IMR-90 (cell line): ENCODE measurements around the gene COL8A1. TPM values are rescaled to one million over a fixed set of nuclear protein-coding genes. Genes with fewer than 3 reads are reported as not detected.

Experiments used
- ATAC-seq: fragments of 200-7000 bp; cut with Tn5 transposase; 2 replicates; pipeline ENCODE4 v1.9.1; 2020; ENCODE audit warnings: low read depth, mild to moderate bottlenecking, moderate library complexity
- BruUV-seq: library from RNA; stranded (reverse); fragments of 400-500 nt; replicated peaks from 2 replicates; lab custom pipeline; 2021; lab: Mats Ljungman, UMichigan
- CTCF ChIA-PET: fragments of 300-600 bp; formaldehyde crosslinking; extraction: SDS; loops from one replicate; lab custom pipeline; 2021; ENCODE audit warnings: antibody characterized with exemption; lab: Yijun Ruan, JAX
- POLR2A ChIA-PET: fragments of 300-600 bp; sonication (Branson Sonifier 250); formaldehyde crosslinking; loops from one replicate; lab custom pipeline; 2022; ENCODE audit warnings: antibody characterized with exemption; ENCODE audit not compliant: unreplicated experiment; lab: Charles Lee
- DNase-seq: peaks from one replicate; pipeline ENCODE4 v3.0.0; 2013
- H2AFZ ChIP-seq: replicated peaks from 2 replicates; pipeline ENCODE3; 2013; ENCODE audit warnings: low read length, mild to moderate bottlenecking; ENCODE audit not compliant: poor library complexity
- H2AK5ac ChIP-seq: 2 replicates; pipeline ENCODE4 v1.6.1; 2013; ENCODE audit warnings: low read depth, low read length, inconsistent platforms
- H2AK9ac ChIP-seq: replicated peaks from 2 replicates; pipeline ENCODE3; 2013; ENCODE audit warnings: mild to moderate bottlenecking, low read depth, low read length, moderate library complexity; ENCODE audit not compliant: poor library complexity
- H2BK120ac ChIP-seq: 2 replicates; pipeline ENCODE4 v1.6.1; 2013; ENCODE audit warnings: low read depth, low read length, inconsistent platforms
- H2BK15ac ChIP-seq: 3 replicates; pipeline ENCODE4 v1.6.1; 2013; ENCODE audit warnings: low read depth, low read length, inconsistent platforms
- H2BK20ac ChIP-seq: 2 replicates; pipeline ENCODE4 v1.6.1; 2013; ENCODE audit warnings: low read depth, mild to moderate bottlenecking, inconsistent platforms, low read length, moderate library complexity
- H2BK5ac ChIP-seq: 2 replicates; pipeline ENCODE4 v1.6.1; 2013; ENCODE audit warnings: mild to moderate bottlenecking, low read depth, low read length, inconsistent platforms; ENCODE audit not compliant: poor library complexity, severe bottlenecking
- H3K14ac ChIP-seq: replicated peaks from 2 replicates; pipeline ENCODE4 v1.6.1; 2013; ENCODE audit warnings: low read depth, low read length, inconsistent platforms
- H3K18ac ChIP-seq: 2 replicates; pipeline ENCODE4 v1.6.1; 2013; ENCODE audit warnings: low read depth, low read length, control low read depth
- H3K23ac ChIP-seq: 2 replicates; pipeline ENCODE4 v1.6.1; 2013; ENCODE audit warnings: low read depth, low read length, inconsistent platforms
- H3K27ac ChIP-seq: 2 replicates; pipeline ENCODE4 v1.5.1; 2013; ENCODE audit warnings: mild to moderate bottlenecking, control low read depth, low read length; ENCODE audit not compliant: insufficient read depth
- H3K27me3 ChIP-seq: 2 replicates; pipeline ENCODE4 v1.6.1; 2013; ENCODE audit warnings: low read length; ENCODE audit not compliant: control insufficient read depth, insufficient read depth
- H3K36me3 ChIP-seq: 2 replicates; pipeline ENCODE4 v1.6.1; 2013; ENCODE audit warnings: low read length, mixed read lengths; ENCODE audit not compliant: control insufficient read depth, insufficient read depth
- H3K4ac ChIP-seq: 2 replicates; pipeline ENCODE4 v1.6.1; 2013; ENCODE audit warnings: low read depth, low read length, inconsistent platforms
- H3K4me1 ChIP-seq: 2 replicates; pipeline ENCODE4 v1.6.1; 2013; ENCODE audit warnings: low read length, mixed read lengths; ENCODE audit not compliant: control insufficient read depth, insufficient read depth
- H3K4me2 ChIP-seq: 2 replicates; pipeline ENCODE4 v1.6.1; 2013; ENCODE audit warnings: low read depth, mild to moderate bottlenecking, control low read depth, low read length, moderate library complexity
- H3K4me3 ChIP-seq: 2 replicates; pipeline ENCODE4 v1.5.1; 2013; ENCODE audit warnings: low read depth, mild to moderate bottlenecking, control low read depth, low read length, moderate library complexity; ENCODE audit not compliant: insufficient read depth
- H3K56ac ChIP-seq: 2 replicates; pipeline ENCODE4 v1.6.1; 2013; ENCODE audit warnings: low read length, inconsistent platforms; ENCODE audit not compliant: insufficient read depth; ENCODE audit errors: extremely low read depth
- H3K79me1 ChIP-seq, 2 experiments: 2 replicates each; pipeline ENCODE4 v1.6.1; 2013; ENCODE audit warnings: low read length in 2 of 2, inconsistent platforms in 1 of 2, low read depth in 1 of 2
- H3K9ac ChIP-seq: 2 replicates; pipeline ENCODE4 v1.6.1; 2013; ENCODE audit warnings: low read depth, low read length, control low read depth
- H3K9me1 ChIP-seq: 2 replicates; pipeline ENCODE4 v1.6.1; 2013; ENCODE audit warnings: low read length, inconsistent platforms; ENCODE audit not compliant: insufficient read depth
- H3K9me3 ChIP-seq: 2 replicates; pipeline ENCODE4 v1.6.1; 2013; ENCODE audit warnings: low read length; ENCODE audit not compliant: control insufficient read depth, insufficient read depth
- H4K20me1 ChIP-seq: 2 replicates; pipeline ENCODE4 v1.6.1; 2013; ENCODE audit warnings: low read length, inconsistent platforms; ENCODE audit not compliant: insufficient read depth
- H4K5ac ChIP-seq: 2 replicates; pipeline ENCODE4 v1.6.1; 2013; ENCODE audit warnings: mild to moderate bottlenecking, low read depth, low read length, control low read depth
- H4K8ac ChIP-seq, 2 experiments: 2 replicates each; pipeline ENCODE4 v1.6.1; 2013; ENCODE audit warnings: low read depth in 2 of 2, low read length in 2 of 2, control low read depth in 1 of 2, inconsistent platforms in 1 of 2
- H4K91ac ChIP-seq: 2 replicates; pipeline ENCODE4 v1.6.1; 2013; ENCODE audit warnings: low read depth, low read length, inconsistent platforms; ENCODE audit not compliant: insufficient read depth
- BHLHE40 ChIP-seq: fragments of 150-350 bp; IDR thresholded peaks from 2 replicates; pipeline ENCODE4 v1.6.1; 2016; ENCODE audit warnings: mild to moderate bottlenecking, low read depth, low read length
- CEBPB ChIP-seq: IDR thresholded peaks from 2 replicates; pipeline ENCODE4 v1.6.1; 2012; ENCODE audit warnings: low read depth, low read length, improper control_type of control experiment
- CHD1 ChIP-seq: IDR thresholded peaks from 2 replicates; pipeline ENCODE4 v1.6.1; 2012; ENCODE audit warnings: low read depth, low read length, improper control_type of control experiment
- FOS ChIP-seq: fragments of 150-350 bp; IDR thresholded peaks from 2 replicates; pipeline ENCODE4 v1.6.1; 2016; ENCODE audit warnings: low read depth, low read length
- MAFK ChIP-seq: IDR thresholded peaks from 2 replicates; pipeline ENCODE4 v1.6.1; 2012; ENCODE audit warnings: low read depth, low read length, improper control_type of control experiment
- MAZ ChIP-seq: IDR thresholded peaks from 2 replicates; pipeline ENCODE4 v1.6.1; 2012; ENCODE audit warnings: low read depth, mild to moderate bottlenecking, low read length, improper control_type of control experiment, moderate library complexity, borderline replicate concordance
- MXI1 ChIP-seq: IDR thresholded peaks from 2 replicates; pipeline ENCODE4 v1.6.1; 2012; ENCODE audit warnings: low read depth, mild to moderate bottlenecking, low read length, moderate library complexity, borderline replicate concordance
- NFE2L2 ChIP-seq: fragments of 150-350 bp; IDR thresholded peaks from 2 replicates; pipeline ENCODE4 v1.6.1; 2016; ENCODE audit warnings: low read depth, mild to moderate bottlenecking, low read length
- POLR2A ChIP-seq: IDR thresholded peaks from 2 replicates; pipeline ENCODE4 v1.6.1; 2012; ENCODE audit warnings: mild to moderate bottlenecking, low read depth, low read length
- RAD21 ChIP-seq: IDR thresholded peaks from 2 replicates; pipeline ENCODE4 v1.6.1; 2012; ENCODE audit warnings: low read length, improper control_type of control experiment
- RCOR1 ChIP-seq: IDR thresholded peaks from 2 replicates; pipeline ENCODE4 v1.6.1; 2012; ENCODE audit warnings: mild to moderate bottlenecking, low read length, improper control_type of control experiment; ENCODE audit not compliant: insufficient replicate concordance
- RFX5 ChIP-seq: IDR thresholded peaks from 2 replicates; pipeline ENCODE4 v1.8.0; 2012; ENCODE audit warnings: low read depth, mild to moderate bottlenecking, low read length, moderate library complexity
- SMC3 ChIP-seq: fragments of 150-350 bp; IDR thresholded peaks from 2 replicates; pipeline ENCODE4 v1.6.1; 2016; ENCODE audit warnings: low read depth, mild to moderate bottlenecking, antibody characterized with exemption, low read length, moderate library complexity
- WGBS, 2 experiments: methylation state at CpG; one replicate each; pipeline versions ENCODE4 v1.1.5 to v1.1.7; 2013; ENCODE audit warnings: missing lambda C conversion rate in 2 of 2; ENCODE audit not compliant: insufficient read length in 1 of 2; ENCODE audit errors: extremely low coverage in 2 of 2; 5-methylcytosine and 5-hydroxymethylcytosine counted together
- dilution Hi-C: fragments of 300-500 bp; cut with HindIII; formaldehyde crosslinking; loops from one replicate; pipeline ENCODE4 v1.14.3; 2018; ENCODE audit warnings: low sequenced_read_pairs; ENCODE audit not compliant: unreplicated experiment
- in situ Hi-C: fragments of 300-500 bp; cut with MboI; formaldehyde crosslinking; loops from 3 replicates; pipeline ENCODE4 v1.14.3; 2019; ENCODE audit warnings: low sequenced_read_pairs, inconsistent platforms, mixed read lengths
- intact Hi-C: fragments of 100-400 bp; cut with micrococcal nuclease; formaldehyde crosslinking; loops from 2 replicates; pipeline ENCODE4 v1.10.0; 2022
- polyA plus RNA-seq, 3 experiments: library from polyadenylated mRNA; depleted of rRNA; stranded (reverse); fragments of >200 nt; gene quantifications; 2 replicates each; pipeline ENCODE4 v1.2.3, GENCODE V29; 2012; ENCODE audit warnings: low replicate concordance in 1 of 3
- total RNA-seq: library from RNA; depleted of rRNA; stranded (reverse); fragments of >200 nt; gene quantifications from 2 replicates; pipeline ENCODE4 v1.2.3, GENCODE V29; 2012
- TF ChIP-seq, protein P1 (sequence below): fragments of 150-350 bp; IDR thresholded peaks from 2 replicates; pipeline ENCODE4 v1.6.1; 2016; ENCODE audit warnings: low read depth, mild to moderate bottlenecking, low read length, moderate library complexity, borderline replicate concordance
- TF ChIP-seq, protein P2 (sequence below): fragments of 150-350 bp; IDR thresholded peaks from 2 replicates; pipeline ENCODE4 v1.6.1; 2017; ENCODE audit warnings: mild to moderate bottlenecking, antibody characterized with exemption, low read length, low read depth
- TF ChIP-seq, protein P3 (sequence below): conservative IDR thresholded peaks from 2 replicates; pipeline ENCODE4 v1.5.1; 2012; ENCODE audit warnings: mild to moderate bottlenecking, low read depth, low read length, improper control_type of control experiment

Gene COL8A1
- total and polyA plus RNA-seq, 2 of the 4 experiments (the other 2 are of a cell fraction) = 119 to 151 TPM

DNA sequence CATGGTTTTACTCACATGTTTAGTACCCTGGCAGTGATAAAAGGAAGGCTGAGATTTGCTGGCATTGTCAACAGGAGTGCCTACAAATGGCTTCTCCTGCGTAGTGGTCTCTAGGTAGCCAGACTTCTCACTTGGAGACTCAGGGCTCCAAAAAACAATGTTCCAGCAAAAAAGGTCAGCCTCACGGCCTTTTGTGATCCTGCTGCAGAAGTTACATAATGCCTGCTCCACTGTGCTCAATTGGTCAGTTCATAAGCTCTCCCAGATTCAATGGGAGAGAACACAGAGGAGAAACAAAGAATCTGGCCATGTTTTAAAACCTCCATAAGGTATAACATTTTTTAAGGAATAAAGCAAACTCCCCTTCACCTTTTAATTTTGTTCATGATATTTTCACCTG lies 103.2 kb downstream of the COL8A1 start:
- Histone ChIP-seq H3K27ac (no peak overlapping the region), H2AK9ac (no peak overlapping the region), H2BK20ac (0 out of 2 replicates have a peak overlapping the region, but pooled peaks have one; percentile 14), H3K9me3 (peaks cover 2% of the 10 kb centered on the region; the same call in 1 of the 2 replicates), H3K9me1 (peaks cover 3% of the 10 kb centered on the region), H2AK5ac (no peak overlapping the region), H3K36me3 (peaks cover 3% of the 10 kb centered on the region; the same call in 1 of the 2 replicates), H4K91ac (no peak overlapping the region), H3K9ac (no peak overlapping the region), H3K4ac (no peak overlapping the region), H3K18ac (no peak overlapping the region), H3K4me2 (no peak overlapping the region), H4K5ac (no peak overlapping the region), H2BK120ac (no peak overlapping the region), H4K8ac (no peak overlapping the region), H3K56ac (no peak overlapping the region), H3K27me3 (no peaks in the 10 kb centered on the region), H3K23ac (no peak overlapping the region), H2BK15ac (no peak overlapping the region), H3K4me3 (no peak overlapping the region), H2BK5ac (no peak overlapping the region), H3K79me1 (peaks cover 7 to 8% of the 10 kb centered on the region in 2 experiments; a peak in 3 of 4 replicates), H3K14ac (no peak overlapping the region), H3K4me1 (no peaks in the 10 kb centered on the region; the same call in 1 of the 2 replicates), H2AFZ (no peak overlapping the region), H4K20me1 (no peaks in the 10 kb centered on the region)
- CTCF ChIA-PET = no interaction called here
- POLR2A ChIA-PET = no interaction called here
- no peak for DNase-seq
- ATAC-seq = no peak
- in situ Hi-C loops = no loop called here
- intact Hi-C loops = no loop called here
- no TSS peak for BruUV-seq
- dilution Hi-C loops = no loop called here
- WGBS, 2 experiments = 80% methylated on average over 1 of the region's 2 CpGs; no CpG with 5 or more reads in 1 of the 2 experiments
- TF ChIP-seq SMC3 = no peak
- no peak for TF ChIP-seq NFE2L2
- no peak for TF ChIP-seq RFX5
- TF ChIP-seq, protein P1, sequence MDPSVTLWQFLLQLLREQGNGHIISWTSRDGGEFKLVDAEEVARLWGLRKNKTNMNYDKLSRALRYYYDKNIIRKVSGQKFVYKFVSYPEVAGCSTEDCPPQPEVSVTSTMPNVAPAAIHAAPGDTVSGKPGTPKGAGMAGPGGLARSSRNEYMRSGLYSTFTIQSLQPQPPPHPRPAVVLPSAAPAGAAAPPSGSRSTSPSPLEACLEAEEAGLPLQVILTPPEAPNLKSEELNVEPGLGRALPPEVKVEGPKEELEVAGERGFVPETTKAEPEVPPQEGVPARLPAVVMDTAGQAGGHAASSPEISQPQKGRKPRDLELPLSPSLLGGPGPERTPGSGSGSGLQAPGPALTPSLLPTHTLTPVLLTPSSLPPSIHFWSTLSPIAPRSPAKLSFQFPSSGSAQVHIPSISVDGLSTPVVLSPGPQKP = no peak
- no peak for TF ChIP-seq MAFK
- TF ChIP-seq FOS = no peak
- TF ChIP-seq RCOR1 = no peak
- TF ChIP-seq CHD1 = no peak
- no peak for TF ChIP-seq MAZ
- TF ChIP-seq RAD21 = no peak
- no peak for TF ChIP-seq POLR2A
- TF ChIP-seq, protein P2, sequence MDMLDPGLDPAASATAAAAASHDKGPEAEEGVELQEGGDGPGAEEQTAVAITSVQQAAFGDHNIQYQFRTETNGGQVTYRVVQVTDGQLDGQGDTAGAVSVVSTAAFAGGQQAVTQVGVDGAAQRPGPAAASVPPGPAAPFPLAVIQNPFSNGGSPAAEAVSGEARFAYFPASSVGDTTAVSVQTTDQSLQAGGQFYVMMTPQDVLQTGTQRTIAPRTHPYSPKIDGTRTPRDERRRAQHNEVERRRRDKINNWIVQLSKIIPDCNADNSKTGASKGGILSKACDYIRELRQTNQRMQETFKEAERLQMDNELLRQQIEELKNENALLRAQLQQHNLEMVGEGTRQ = no peak
- TF ChIP-seq MXI1 = no peak
- TF ChIP-seq, protein P3, sequence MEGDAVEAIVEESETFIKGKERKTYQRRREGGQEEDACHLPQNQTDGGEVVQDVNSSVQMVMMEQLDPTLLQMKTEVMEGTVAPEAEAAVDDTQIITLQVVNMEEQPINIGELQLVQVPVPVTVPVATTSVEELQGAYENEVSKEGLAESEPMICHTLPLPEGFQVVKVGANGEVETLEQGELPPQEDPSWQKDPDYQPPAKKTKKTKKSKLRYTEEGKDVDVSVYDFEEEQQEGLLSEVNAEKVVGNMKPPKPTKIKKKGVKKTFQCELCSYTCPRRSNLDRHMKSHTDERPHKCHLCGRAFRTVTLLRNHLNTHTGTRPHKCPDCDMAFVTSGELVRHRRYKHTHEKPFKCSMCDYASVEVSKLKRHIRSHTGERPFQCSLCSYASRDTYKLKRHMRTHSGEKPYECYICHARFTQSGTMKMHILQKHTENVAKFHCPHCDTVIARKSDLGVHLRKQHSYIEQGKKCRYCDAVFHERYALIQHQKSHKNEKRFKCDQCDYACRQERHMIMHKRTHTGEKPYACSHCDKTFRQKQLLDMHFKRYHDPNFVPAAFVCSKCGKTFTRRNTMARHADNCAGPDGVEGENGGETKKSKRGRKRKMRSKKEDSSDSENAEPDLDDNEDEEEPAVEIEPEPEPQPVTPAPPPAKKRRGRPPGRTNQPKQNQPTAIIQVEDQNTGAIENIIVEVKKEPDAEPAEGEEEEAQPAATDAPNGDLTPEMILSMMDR = no peak
- TF ChIP-seq BHLHE40 = no peak
- no peak for TF ChIP-seq CEBPB
